Fibroblast of gingiva (primary cell): ENCODE measurements around the gene SLC22A1.
"Not testable (repeated sequence)": the region's sequence is repeated elsewhere in the genome, so short reads cannot be mapped to it uniquely, and the experiment has no call there.

Experiments
- DNase-seq: peaks from one replicate; pipeline ENCODE4 v3.0.0-alpha.2; 2011; ENCODE audit warnings: low read depth

Gene SLC22A1

DNA sequence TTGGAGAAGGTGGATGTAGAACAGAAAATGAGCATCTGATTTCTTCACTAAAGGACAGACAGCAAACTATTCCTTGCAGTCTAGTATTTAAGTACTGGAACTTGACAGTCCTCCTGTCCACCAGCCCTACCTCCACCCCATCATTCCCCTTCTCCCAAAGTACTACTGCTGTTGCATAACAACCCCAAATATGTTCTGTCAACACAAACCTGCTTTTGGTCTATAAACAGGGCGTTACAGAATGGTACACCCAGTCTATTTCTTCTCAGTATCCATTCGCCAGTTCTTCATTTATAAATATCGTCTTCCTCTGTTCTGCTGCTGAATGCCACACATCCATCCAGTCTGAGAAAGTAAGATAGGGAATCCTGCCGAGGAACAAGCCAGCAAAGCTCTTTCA, 27.7 kb upstream of the SLC22A1 start:
- DNase-seq: no peak

DNA sequence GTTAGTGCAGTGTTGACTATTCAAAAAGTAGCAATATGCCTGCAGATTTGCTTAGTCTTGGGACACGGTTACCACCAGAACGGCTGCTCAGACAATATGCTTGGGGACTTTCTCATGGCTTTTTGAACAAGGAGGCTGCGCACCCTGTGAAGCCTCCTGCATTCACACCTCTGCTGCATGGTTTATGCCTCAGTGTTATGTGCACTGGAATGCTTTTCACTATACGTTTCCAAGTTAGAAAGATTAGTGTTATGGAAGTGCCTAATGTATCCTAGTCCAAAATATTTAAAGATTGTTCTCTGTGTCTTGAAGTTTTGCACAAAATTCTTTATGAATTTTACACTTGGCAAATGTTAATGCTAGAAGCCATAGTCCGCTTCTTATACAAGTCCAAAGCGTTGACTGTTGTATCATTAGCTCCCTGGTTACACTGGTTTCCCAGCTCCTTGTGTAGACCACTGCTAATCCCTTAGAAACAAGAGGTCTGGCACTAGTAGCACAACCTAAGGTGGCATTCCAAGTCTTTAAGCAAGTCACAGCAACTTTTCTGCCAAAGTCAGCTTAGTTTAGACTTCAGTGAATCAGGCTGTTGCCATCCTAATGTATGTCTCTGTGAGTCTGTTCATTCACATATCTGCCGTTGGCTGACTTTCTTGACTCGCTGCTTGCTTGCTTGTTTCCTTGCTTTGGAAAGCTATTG, 26.3 kb upstream of the SLC22A1 start:
- DNase-seq: no peak

DNA sequence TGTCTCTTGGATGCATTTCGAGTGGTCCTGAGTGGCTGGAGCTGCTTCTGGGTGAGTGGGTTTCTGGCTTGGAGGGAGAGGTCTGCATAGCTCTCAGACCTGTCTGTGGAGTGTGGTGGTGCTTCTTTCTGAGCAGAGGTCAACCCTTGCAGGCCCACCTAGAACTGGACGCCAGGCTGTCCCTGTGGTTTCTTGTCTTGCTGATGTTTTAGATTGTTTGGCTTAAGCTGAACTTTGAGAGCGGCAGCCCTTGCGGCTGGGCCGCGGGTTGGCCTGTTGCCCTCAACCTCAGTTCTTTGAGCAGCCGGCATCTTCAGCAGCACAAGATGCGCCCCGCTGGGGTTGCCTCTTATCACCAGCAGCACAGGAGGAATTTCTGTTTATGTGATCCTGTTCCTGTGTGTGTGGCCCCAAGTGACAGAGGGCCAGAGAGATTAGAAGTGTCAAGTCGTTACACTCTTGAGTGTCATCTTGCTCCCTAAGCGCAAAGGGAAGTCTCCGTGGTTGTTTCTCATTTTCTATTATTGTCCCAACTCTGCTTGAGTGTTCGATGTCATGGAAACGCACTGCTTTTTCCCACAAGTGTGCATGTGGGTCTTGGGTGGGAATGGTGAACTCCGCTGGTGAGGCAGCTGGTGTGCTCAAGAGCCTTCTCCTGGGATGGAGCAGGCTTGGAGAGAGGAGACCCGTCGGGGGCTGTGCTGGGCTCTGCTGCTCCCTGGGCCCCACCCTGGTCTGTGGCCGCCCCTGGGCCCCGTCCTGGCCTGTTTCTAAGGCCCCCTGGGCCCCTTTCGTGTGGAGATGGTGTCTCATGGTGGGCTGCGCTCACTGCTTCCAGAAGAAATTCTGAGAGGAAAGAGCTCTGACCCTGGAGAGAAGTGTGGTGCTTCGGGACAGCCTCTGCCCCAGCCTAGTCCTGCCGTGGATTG, 20.1 kb upstream of the SLC22A1 start:
- no peak for DNase-seq

DNA sequence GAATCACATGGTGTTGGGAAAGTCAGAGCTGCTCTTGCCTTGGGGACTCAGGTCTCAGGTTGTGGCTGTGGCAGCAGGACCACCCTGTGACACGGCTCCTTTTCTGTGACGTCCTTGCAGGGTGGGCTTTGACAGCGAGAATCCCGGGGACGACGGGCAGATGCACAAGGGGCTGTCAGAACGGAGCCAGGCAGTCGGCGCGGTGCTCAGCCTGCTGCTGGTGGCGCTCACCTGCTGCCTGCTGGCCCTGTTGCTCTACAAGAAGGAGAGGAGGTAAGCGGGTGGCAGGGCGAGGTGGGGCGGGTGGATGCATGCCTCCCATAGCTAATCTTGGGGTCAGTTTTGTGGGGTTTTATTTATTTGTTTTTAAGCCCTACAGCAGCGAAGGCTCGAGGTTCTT, 19.2 kb upstream of the SLC22A1 start:
- DNase-seq: no peak

DNA sequence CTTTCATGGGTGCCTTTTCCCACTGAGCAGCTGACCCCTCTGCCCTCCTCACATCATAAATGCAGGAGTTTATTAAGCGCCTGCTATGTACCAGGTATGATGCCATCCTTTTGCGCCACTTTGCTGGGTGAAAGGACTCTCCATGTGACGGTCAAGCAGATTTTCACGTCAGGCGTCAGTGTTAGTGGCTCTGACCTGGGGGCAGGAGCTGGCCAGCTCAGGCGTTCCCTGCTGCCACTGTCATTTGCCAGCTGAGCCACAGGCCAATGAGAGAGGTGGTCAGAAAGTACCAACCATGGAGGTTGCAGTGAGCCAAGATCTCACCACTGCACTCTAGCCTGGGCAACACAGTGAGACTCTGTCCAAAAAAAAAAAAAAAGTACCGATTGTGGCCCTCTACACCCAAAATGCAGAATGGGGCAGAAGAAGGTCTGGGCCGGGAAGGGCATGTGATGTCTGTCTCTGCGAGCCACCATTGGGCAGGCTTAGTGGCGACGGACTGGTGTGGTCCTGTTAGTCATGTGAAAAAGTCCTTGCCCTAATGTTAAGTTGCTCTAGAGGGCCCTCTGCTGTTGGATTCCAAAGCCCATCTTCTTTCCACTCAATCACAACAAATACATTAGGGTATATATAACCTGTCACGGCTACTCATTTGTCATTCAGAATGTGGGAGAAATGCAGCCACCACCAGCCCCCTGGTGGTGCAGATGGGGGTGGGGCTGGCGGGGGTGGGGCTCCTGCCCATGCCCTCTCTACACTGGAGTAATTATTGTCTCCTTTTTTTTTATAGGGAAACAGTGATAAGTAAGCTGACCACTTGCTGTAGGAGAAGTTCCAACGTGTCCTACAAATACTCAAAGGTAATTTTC, 18.4 kb upstream of the SLC22A1 start:
- peak; percentile 29 for DNase-seq

DNA sequence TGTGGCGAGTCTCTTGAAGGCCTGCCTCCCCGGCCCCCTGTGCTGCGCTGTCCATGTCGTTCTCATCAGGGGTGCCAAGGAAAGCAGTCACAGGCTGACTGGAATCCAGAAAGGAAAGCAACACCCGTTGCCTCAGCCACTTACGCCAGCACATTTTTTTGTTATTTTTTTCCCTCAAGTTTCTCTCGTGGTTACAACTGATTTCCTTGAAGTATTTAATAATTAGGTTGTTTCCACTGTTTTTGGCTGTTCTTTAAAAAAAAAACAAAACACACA, 17.9 kb upstream of the SLC22A1 start:
- peak; percentile 53 for DNase-seq

DNA sequence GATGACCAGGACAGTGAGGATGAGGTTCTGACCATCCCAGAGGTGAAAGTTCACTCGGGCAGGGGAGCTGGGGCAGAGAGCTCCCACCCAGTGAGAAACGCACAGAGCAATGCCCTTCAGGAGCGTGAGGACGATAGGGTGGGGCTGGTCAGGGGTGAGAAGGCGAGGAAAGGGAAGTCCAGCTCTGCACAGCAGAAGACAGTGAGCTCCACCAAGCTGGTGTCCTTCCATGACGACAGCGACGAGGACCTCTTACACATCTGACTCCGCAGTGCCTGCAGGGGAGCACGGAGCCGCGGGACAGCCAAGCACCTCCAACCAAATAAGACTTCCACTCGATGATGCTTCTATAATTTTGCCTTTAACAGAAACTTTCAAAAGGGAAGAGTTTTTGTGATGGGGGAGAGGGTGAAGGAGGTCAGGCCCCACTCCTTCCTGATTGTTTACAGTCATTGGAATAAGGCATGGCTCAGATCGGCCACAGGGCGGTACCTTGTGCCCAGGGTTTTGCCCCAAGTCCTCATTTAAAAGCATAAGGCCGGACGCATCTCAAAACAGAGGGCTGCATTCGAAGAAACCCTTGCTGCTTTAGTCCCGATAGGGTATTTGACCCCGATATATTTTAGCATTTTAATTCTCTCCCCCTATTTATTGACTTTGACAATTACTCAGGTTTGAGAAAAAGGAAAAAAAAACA, 16.6 kb upstream of the SLC22A1 start:
- DNase-seq: no peak

- no peak for DNase-seq
Observed at GRCh38 chr6:160106010-160106409, 15.6 kb upstream of the SLC22A1 start.

GRCh38 chr6:160106701-160107100, 14.9 kb upstream of the SLC22A1 start:
- no peak for DNase-seq

DNA sequence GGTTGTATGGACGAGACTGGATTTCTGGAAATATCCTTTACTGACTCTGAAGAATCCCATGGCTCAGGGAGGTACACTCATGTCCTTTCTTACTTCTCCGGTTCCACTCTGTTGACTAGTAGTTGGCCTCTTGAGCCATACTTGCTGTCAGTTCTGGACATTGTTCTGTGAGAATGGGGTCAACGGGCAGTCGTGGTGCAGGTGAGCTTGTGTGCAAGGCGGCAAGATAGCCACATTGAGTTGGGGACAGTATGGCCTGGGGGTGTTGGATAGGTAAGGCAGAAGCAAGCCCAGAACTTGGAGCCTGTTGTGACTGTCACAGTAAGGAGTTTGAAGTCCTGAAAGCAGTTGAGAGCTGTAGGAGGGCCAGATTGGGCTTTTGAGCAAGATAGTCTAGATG, 13.5 kb upstream of the SLC22A1 start:
- no peak for DNase-seq

DNA sequence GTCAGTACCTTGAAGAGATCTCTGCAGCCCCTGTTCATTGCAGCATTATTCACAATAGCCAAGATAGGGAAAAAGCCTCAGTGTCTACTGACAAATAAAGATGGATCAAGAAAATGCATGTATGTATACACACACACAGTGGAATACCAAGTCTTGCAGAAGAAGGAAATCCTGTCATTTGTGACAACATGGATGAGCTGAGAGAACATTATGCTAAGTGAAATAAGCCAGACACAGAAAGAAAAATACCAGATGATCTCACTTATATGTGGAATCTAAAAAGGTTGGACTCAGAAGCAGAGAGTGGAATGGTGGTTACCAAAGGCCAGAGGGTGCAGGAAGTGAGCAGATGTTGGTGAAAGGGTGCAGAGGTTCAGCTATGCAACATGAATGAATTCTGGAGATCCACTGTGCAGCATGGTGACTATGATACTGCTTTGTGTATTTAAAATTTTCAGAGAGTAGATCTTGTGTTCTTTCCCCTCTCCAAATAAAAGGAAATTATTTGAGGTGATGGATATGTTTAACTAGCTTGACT, 11.0 kb upstream of the SLC22A1 start:
- no peak for DNase-seq

DNA sequence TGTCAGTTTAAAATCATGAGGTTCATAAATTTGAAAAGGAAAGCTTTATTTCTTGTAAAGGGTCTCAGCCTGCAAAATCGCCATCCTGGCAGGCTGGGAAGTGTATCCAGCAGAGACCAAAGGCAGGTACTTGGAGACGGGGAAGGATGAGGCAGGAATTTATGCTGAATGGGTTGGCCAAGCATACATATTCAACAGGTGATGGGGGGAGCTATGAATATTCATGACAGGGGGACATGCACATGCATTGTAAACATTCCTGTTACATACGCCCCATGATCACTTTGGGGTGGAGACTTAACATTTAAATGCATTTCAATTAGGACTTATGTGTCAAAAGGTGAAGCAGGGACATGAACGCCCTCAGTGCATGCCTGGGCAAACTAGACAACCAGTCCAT, 9.8 kb upstream of the SLC22A1 start:
- DNase-seq: no peak

DNA sequence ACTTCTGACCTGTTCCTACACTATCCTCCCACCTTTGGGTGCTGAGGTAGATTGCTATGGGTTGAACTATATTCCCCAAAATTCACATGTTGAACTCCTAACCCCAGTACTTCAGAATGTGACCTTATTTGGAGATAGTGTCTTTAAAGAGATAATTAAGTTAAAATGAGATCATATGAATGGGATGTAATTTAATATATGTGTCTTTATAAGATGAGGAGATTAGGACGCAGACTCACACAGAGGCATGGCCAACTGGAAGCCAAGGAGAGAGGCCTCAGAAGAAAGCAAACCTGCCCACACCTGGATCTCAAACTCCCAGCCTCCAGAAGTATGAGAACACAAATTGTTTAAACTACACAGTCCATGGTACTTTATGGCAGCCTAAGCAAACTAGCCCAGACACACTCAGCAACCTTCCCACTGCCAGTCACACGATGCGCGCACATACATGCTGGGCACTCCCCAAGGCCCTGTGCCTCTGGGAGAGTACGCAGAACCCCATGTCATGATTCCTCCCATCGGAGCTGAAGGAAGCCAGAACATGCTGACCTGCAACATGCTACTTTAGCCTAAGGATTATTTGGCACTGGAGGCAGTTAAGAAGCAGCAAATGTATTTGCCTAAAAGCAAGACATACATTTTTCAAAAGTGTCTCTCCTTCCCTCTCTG, 8.9 kb upstream of the SLC22A1 start:
- no peak for DNase-seq

- not testable (repeated sequence) for DNase-seq
Observed at GRCh38 chr6:160114536-160114935, 7.1 kb upstream of the SLC22A1 start.

DNA sequence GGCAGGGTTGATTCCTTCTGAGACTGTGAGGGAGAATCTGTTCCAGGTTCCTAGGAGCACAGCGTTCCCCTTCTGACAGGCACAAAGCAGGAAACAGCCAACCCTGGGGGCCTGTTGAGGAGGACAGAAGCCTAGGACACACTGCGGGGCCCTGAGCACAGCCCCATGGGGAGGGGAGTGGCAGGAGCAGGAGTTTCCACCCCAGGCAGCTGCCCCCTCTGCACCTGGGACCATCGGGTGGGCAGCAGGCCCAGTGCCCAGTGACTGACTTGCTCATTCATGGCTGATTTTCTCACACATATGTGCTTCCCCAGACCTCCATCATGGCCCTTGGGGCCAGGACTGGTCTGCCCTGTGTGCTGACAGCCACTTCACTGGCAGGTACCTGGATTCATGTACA, 6.2 kb upstream of the SLC22A1 start:
- DNase-seq: no peak

DNA sequence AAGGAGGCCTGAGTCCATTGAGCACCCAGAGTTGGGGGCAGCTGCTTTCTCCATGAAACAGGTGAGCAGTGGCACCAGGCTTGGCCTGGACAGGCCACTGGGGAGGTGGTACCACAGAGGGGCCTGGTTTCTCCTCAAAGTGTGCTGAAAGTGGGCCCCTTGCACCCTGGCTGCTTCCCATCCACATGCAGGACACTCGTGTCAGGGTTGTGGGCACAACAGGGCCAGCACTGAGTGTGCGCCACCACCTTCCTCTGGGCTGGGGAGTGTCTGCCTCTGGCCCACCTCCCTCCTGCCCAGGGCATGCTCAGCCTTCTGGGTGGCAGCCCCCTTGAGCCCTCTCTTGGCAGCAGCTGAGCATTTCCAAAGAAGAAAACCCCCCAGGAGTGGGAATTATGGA, 5.2 kb upstream of the SLC22A1 start:
- DNase-seq: no peak

GRCh38 chr6:160117137-160117536, 4.5 kb upstream of the SLC22A1 start:
- no peak for DNase-seq

DNA sequence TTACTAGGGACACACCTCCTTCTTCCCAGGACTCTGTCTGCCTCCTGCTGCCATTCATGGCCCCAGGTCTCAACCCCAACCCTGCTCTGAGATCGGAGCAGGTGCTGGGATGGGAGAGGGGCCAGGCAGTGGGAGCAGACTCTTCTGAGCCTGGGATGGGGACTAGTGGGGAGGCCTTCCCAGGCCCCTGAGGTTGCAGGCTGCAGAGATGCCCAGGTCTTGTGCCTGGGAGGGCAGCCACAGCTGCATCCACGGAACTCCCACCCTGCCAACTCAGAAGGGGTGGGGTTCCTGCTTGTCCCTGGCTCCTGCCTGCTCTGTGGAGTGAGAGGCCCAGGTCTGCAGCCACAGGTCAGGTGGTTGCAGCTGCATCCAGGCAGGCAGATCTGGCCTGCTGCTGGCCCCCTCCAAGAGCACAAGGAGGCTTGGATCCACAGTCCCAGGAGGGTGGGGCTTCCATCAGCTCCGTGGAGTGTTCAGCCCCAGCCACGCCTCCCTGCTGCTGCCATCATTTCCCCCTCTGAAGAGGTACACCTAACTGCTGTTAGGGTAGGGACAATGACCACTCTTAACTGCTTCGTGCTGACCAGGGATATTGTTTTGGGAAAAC, 2.9 kb upstream of the SLC22A1 start:
- DNase-seq: no peak

DNA sequence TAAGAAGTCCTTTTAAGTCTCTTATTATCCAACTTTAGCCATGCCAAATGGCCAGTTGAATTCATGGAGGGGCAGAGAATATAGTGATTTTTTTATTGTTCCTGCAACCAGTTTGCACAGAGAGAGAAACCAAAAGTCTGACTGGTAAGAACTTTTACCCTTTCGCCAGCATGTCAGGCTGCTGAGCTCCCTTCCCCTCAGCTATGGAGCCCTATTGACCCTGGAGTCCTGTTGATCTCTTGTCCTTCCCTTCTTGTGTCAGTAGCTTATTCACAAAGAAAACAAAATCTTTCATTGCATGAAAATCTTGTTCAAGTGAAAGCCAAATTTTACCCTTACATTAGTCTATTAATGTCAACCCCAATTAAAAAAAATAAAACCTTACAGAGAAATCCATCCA, 1.5 kb upstream of the SLC22A1 start:
- DNase-seq: no peak

- no peak for DNase-seq
Observed at GRCh38 chr6:160121981-160122380, 366 bp downstream of the SLC22A1 start.

DNA sequence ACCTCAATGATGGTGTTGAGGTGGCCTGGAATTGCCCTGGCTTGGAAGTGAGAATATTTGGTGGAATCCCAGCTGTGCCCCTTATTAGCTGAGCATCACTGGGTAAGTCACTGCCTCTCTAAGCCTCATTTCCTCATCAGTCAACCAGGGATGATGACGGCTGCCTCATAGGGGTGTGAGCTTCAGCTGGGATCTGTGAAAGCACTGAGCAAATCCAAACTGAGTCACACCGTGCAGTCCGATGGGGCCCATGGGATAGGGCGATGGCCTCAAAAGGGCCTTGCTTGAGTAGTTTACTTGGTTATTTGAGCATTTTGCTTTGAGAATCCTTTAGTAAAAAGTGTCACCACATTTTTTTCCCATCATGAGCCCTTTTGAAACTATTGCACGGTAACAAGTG, 1.1 kb downstream of the SLC22A1 start:
- DNase-seq: no peak
